ENCODE data around the gene EYA4. TPM values are rescaled to one million over a fixed set of nuclear protein-coding genes. Genes with fewer than 3 reads are reported as not detected.

The EYA4 gene
- total RNA-seq, 1 experiment from 2014 or later, result 0.24 TPM

DNA sequence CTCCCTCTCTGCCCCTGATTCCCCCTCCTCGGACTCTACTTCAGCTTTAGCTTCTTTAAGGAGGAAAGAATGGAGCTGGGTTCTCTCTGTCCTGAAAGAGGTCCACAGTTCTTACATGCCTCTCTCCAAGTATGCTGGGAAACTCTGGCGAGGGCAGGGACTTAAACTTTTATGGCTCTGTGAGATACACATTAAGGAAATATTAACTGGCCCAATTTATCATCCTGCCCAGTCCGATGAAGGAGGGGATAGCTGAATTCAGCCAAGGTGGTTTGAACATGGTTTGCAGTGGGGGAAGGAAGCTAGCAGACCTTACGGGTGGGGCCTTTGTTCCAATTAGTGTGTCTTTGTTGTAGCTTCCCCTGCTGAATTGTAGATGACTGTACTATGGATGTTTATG is 121.7 kb downstream of the EYA4 start:
- POLR2A ChIA-PET, result interaction anchor here (0.7 kb wide), 1 partner anchor 52 kb away, joined by 4 read pairs; no protein-coding TSS in a partner anchor
- H3K4me1 Mint-ChIP-seq, result peaks cover 7% of the 10 kb centered on the region
- H3K27me3 Mint-ChIP-seq (ENCODE audit: low read depth), result no peaks in the 10 kb centered on the region
- H3K27ac Mint-ChIP-seq, result no peak overlapping the region
- no peaks in the 10 kb centered on the region for H3K36me3 Mint-ChIP-seq
- TF ChIP-seq KAT7 (CRISPR knock-in tag; IDR thresholded peaks at IDR 0.05; ENCODE audit: borderline replicate concordance) (no peak), MXD4 (CRISPR knock-in tag; IDR thresholded peaks at IDR 0.05; ENCODE audit: borderline replicate concordance) (no peak), ZNF121 (CRISPR knock-in tag; IDR thresholded peaks at IDR 0.05) (no peak), RORB (CRISPR knock-in tag; IDR thresholded peaks at IDR 0.05) (no peak), JAZF1 (CRISPR knock-in tag; IDR thresholded peaks at IDR 0.05) (no peak), ZNF232 (CRISPR knock-in tag; IDR thresholded peaks at IDR 0.05) (no peak), ZNF263 (CRISPR knock-in tag; IDR thresholded peaks at IDR 0.05; ENCODE audit: low read depth) (no peak), NR2C2 (CRISPR knock-in tag; IDR thresholded peaks at IDR 0.05) (no peak), ZNF396 (CRISPR knock-in tag; IDR thresholded peaks at IDR 0.05; ENCODE audit: borderline replicate concordance) (no peak)
- TF ChIP-seq, protein P1, sequence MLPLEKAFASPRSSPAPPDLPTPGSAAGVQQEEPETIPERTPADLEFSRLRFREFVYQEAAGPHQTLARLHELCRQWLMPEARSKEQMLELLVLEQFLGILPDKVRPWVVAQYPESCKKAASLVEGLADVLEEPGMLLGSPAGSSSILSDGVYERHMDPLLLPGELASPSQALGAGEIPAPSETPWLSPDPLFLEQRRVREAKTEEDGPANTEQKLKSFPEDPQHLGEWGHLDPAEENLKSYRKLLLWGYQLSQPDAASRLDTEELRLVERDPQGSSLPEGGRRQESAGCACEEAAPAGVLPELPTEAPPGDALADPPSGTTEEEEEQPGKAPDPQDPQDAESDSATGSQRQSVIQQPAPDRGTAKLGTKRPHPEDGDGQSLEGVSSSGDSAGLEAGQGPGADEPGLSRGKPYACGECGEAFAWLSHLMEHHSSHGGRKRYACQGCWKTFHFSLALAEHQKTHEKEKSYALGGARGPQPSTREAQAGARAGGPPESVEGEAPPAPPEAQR (CRISPR knock-in tag; IDR thresholded peaks at IDR 0.05), result no peak
- TF ChIP-seq, protein P2, sequence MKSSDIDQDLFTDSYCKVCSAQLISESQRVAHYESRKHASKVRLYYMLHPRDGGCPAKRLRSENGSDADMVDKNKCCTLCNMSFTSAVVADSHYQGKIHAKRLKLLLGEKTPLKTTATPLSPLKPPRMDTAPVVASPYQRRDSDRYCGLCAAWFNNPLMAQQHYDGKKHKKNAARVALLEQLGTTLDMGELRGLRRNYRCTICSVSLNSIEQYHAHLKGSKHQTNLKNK (CRISPR knock-in tag; IDR thresholded peaks at IDR 0.05), result no peak
- TF ChIP-seq, protein P3, sequence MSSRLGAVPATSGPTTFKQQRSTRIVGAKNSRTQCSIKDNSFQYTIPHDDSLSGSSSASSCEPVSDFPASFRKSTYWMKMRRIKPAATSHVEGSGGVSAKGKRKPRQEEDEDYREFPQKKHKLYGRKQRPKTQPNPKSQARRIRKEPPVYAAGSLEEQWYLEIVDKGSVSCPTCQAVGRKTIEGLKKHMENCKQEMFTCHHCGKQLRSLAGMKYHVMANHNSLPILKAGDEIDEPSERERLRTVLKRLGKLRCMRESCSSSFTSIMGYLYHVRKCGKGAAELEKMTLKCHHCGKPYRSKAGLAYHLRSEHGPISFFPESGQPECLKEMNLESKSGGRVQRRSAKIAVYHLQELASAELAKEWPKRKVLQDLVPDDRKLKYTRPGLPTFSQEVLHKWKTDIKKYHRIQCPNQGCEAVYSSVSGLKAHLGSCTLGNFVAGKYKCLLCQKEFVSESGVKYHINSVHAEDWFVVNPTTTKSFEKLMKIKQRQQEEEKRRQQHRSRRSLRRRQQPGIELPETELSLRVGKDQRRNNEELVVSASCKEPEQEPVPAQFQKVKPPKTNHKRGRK (CRISPR knock-in tag; IDR thresholded peaks at IDR 0.05; ENCODE audit: borderline replicate concordance), result no peak
- TF ChIP-seq, protein P4, sequence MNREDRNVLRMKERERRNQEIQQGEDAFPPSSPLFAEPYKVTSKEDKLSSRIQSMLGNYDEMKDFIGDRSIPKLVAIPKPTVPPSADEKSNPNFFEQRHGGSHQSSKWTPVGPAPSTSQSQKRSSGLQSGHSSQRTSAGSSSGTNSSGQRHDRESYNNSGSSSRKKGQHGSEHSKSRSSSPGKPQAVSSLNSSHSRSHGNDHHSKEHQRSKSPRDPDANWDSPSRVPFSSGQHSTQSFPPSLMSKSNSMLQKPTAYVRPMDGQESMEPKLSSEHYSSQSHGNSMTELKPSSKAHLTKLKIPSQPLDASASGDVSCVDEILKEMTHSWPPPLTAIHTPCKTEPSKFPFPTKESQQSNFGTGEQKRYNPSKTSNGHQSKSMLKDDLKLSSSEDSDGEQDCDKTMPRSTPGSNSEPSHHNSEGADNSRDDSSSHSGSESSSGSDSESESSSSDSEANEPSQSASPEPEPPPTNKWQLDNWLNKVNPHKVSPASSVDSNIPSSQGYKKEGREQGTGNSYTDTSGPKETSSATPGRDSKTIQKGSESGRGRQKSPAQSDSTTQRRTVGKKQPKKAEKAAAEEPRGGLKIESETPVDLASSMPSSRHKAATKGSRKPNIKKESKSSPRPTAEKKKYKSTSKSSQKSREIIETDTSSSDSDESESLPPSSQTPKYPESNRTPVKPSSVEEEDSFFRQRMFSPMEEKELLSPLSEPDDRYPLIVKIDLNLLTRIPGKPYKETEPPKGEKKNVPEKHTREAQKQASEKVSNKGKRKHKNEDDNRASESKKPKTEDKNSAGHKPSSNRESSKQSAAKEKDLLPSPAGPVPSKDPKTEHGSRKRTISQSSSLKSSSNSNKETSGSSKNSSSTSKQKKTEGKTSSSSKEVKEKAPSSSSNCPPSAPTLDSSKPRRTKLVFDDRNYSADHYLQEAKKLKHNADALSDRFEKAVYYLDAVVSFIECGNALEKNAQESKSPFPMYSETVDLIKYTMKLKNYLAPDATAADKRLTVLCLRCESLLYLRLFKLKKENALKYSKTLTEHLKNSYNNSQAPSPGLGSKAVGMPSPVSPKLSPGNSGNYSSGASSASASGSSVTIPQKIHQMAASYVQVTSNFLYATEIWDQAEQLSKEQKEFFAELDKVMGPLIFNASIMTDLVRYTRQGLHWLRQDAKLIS (CRISPR knock-in tag; IDR thresholded peaks at IDR 0.05; ENCODE audit: borderline replicate concordance), result no peak
- no peak for DNase-seq (ENCODE audit: low spot score)
- H3K9me3 Mint-ChIP-seq, result no peaks in the 10 kb centered on the region
- ATAC-seq, result no peak
- H3K4me3 Mint-ChIP-seq, result no peak overlapping the region
- CTCF ChIA-PET, result no interaction called here

DNA sequence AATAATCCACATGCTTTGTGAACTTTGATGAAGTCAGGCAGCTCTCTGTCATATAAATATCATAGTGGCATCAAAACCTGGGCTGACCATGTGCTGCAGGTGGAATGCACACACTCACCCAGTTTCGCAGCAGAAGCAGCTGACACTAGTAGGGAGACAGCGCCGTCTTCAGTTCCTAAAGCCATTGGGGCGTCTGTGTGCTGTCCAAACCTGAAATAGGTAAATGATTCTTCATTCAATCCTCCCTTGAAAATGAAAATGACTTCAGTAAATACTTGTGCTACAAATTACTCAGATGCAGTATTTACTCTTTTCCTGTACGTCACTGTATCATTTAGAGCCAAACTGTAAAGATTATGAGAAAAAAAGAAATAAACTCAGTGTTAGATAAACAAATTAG is 127.5 kb downstream of the EYA4 start:
- no peak for DNase-seq (ENCODE audit: low spot score)
- Mint-ChIP-seq H3K36me3 (no peaks in the 10 kb centered on the region), H3K9me3 (no peaks in the 10 kb centered on the region), H3K4me1 (peaks cover 15% of the 10 kb centered on the region), H3K27me3 (ENCODE audit: low read depth) (no peaks in the 10 kb centered on the region), H3K27ac (no peak overlapping the region), H3K4me3 (no peak overlapping the region)
- 0 out of 2 replicates have a peak, but pooled peaks have one; percentile 32 for ATAC-seq
- TF ChIP-seq ZNF219 (CRISPR knock-in tag; IDR thresholded peaks at IDR 0.05; ENCODE audit: borderline replicate concordance) (no peak), NFE2L1 (CRISPR knock-in tag; IDR thresholded peaks at IDR 0.05) (no peak), PRRX2 (CRISPR knock-in tag; IDR thresholded peaks at IDR 0.05) (no peak)
- TF ChIP-seq, protein P5, sequence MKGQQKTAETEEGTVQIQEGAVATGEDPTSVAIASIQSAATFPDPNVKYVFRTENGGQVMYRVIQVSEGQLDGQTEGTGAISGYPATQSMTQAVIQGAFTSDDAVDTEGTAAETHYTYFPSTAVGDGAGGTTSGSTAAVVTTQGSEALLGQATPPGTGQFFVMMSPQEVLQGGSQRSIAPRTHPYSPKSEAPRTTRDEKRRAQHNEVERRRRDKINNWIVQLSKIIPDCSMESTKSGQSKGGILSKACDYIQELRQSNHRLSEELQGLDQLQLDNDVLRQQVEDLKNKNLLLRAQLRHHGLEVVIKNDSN (CRISPR knock-in tag; IDR thresholded peaks at IDR 0.05), result no peak
- TF ChIP-seq, protein P6, sequence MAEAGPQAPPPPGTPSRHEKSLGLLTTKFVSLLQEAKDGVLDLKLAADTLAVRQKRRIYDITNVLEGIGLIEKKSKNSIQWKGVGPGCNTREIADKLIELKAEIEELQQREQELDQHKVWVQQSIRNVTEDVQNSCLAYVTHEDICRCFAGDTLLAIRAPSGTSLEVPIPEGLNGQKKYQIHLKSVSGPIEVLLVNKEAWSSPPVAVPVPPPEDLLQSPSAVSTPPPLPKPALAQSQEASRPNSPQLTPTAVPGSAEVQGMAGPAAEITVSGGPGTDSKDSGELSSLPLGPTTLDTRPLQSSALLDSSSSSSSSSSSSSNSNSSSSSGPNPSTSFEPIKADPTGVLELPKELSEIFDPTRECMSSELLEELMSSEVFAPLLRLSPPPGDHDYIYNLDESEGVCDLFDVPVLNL (CRISPR knock-in tag; IDR thresholded peaks at IDR 0.05; ENCODE audit: borderline replicate concordance, low read depth), result no peak
- POLR2A ChIA-PET, result no interaction called here
- CTCF ChIA-PET, result no interaction called here
